Ovary (tissue), 9 donors: ENCODE measurements around the gene TMPRSS13. TPM values are rescaled to one million over a fixed set of nuclear protein-coding genes. Genes with fewer than 3 reads are reported as not detected.

Experiments
- DNase-seq, 5 donors: peaks; one replicate each; pipeline ENCODE4 v3.0.0-alpha.2; 2019 to 2020
- H3K27ac ChIP-seq, 2 donors: fragments of 200-600 bp; one replicate each; pipeline versions ENCODE4 v1.5.1 to v1.8.0; 2019 to 2022
- H3K27me3 ChIP-seq: fragments of 200-600 bp; one replicate; pipeline ENCODE4 v1.8.0; 2022
- H3K36me3 ChIP-seq: fragments of 200-600 bp; sonication (generic); one replicate; pipeline ENCODE4 v1.5.1; 2019
- H3K4me1 ChIP-seq: one replicate; pipeline ENCODE4 v1.8.1; 2013; ENCODE audit warnings: mild to moderate bottlenecking, moderate library complexity; ENCODE audit not compliant: insufficient read depth
- H3K4me3 ChIP-seq: fragments of 200-600 bp; sonication (generic); one replicate; pipeline ENCODE4 v1.5.1; 2017
- H3K9me3 ChIP-seq, 2 donors: fragments of 200-600 bp in 1 of 2; sonication (generic) in 1 of 2; one replicate each; pipeline versions ENCODE4 v1.5.1 to v1.8.1; 2013 to 2019; ENCODE audit warnings: mild to moderate bottlenecking in 1 of 2, moderate library complexity in 1 of 2
- EP300 ChIP-seq: sonication (generic); formaldehyde crosslinking; IDR thresholded peaks from one replicate; pipeline ENCODE4 v1.6.1; 2017; ENCODE audit warnings: antibody characterized with exemption
- POLR2A ChIP-seq: fragments of 450-650 bp; IDR thresholded peaks from one replicate; pipeline ENCODE4 v1.6.1; 2017; ENCODE audit warnings: antibody characterized with exemption, mild to moderate bottlenecking, moderate library complexity
- WGBS, 3 donors: extraction: QIAGEN DNeasy Blood & Tissue Kit in 1 of 3; methylation state at CpG; one replicate each; pipeline versions ENCODE4 v1.1.5 to v1.1.7; 2013 to 2017; 5-methylcytosine and 5-hydroxymethylcytosine counted together
- intact Hi-C, 4 donors: fragments of 100-400 bp; cut with DNase I; formaldehyde crosslinking; loops; one replicate each; pipeline versions ENCODE4 v1.11.0 to v1.15.1; 2022 to 2023
- polyA plus RNA-seq, 2 donors: library from polyadenylated mRNA; stranded (reverse); fragments of 200-250 nt in 1 of 2; fragments of 350-450 nt in 1 of 2; fragmentation: Illumina TruSeq in 1 of 2; extraction: RNeasy Lipid Tissue Mini Kit (QIAGEN cat#74804) in 1 of 2; gene quantifications; one replicate each; pipeline ENCODE4 v1.2.3, GENCODE V29; 2013 to 2014
- total RNA-seq, 7 donors: library from RNA; depleted of rRNA in 2 of 7; stranded (reverse); fragments of >200 nt in 2 of 7; fragmentation: NEBNext Ultra II Directional in 3 of 7; extraction: Animal tissue kit (Norgen Biotek cat#: 25700) in 3 of 7; gene quantifications; one replicate each; pipeline versions ENCODE4 v1.1.0 to v1.2.4, GENCODE V29; 2016 to 2023
- TF ChIP-seq, protein P1 (sequence below), 3 donors: fragments of 450-650 bp in 2 of 3; fragments of 200-600 bp in 1 of 3; IDR thresholded peaks; one replicate each; pipeline versions ENCODE4 v1.5.1 to v1.8.0; 2016 to 2022; ENCODE audit warnings: antibody characterized with exemption in 3 of 3, mild to moderate bottlenecking in 1 of 3
- donor health status: DM: no; HTN: no; CAD: no; lungs with moderate emphysema.
- donor health status: DM: no; HTN: no; CAD: no.
- donor health status: Bipolar disorder and iron deficiency.
- donor health status: DM: yes; HTN: yes; CAD: no.
- donor health status: DM: no; HTN: no; CAD: no.
- donor health status: DM: yes; HTN: yes; CAD: no.

Gene TMPRSS13
- total and polyA plus RNA-seq, 9 donors: 0.05 to 2.0 (median 0.22) TPM; not detected in 2

DNA sequence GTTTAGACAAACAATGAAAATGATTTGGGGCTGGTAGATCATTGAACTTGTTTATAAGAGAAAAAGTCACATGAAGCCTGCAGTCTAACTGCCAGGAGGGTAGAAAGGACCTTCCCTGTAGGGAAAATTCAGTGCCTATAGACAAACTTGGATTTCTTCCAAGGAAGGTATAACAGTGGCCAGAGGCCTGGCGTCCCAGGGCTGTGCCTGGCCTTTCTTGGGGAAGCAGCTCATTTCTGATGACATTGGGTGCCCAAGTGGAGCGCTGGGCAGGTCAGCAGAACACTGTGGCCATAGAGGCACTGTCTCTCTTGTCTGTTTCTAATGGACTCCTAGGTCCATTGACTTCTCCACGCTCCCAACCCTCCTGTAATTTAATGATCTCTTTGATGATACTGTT, 46.1 kb downstream of the TMPRSS13 start:
- Histone ChIP-seq H3K4me1 (peaks cover 18% of the 10 kb centered on the region), H3K36me3 (no peaks in the 10 kb centered on the region), H3K9me3 (no peaks in the 10 kb centered on the region), H3K27me3 (no peaks in the 10 kb centered on the region), H3K4me3 (no peak overlapping the region), H3K27ac (no peak overlapping the region)
- TF ChIP-seq, protein P1, sequence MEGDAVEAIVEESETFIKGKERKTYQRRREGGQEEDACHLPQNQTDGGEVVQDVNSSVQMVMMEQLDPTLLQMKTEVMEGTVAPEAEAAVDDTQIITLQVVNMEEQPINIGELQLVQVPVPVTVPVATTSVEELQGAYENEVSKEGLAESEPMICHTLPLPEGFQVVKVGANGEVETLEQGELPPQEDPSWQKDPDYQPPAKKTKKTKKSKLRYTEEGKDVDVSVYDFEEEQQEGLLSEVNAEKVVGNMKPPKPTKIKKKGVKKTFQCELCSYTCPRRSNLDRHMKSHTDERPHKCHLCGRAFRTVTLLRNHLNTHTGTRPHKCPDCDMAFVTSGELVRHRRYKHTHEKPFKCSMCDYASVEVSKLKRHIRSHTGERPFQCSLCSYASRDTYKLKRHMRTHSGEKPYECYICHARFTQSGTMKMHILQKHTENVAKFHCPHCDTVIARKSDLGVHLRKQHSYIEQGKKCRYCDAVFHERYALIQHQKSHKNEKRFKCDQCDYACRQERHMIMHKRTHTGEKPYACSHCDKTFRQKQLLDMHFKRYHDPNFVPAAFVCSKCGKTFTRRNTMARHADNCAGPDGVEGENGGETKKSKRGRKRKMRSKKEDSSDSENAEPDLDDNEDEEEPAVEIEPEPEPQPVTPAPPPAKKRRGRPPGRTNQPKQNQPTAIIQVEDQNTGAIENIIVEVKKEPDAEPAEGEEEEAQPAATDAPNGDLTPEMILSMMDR (IDR thresholded peaks at IDR 0.05): no peak
- TF ChIP-seq POLR2A (no peak), EP300 (no peak)
- 92 to 94% (median 93%) methylated on average over 3 of the region's 3 CpGs for WGBS, 3 donors
- no peak for DNase-seq
- intact Hi-C loops: no loop called here

DNA sequence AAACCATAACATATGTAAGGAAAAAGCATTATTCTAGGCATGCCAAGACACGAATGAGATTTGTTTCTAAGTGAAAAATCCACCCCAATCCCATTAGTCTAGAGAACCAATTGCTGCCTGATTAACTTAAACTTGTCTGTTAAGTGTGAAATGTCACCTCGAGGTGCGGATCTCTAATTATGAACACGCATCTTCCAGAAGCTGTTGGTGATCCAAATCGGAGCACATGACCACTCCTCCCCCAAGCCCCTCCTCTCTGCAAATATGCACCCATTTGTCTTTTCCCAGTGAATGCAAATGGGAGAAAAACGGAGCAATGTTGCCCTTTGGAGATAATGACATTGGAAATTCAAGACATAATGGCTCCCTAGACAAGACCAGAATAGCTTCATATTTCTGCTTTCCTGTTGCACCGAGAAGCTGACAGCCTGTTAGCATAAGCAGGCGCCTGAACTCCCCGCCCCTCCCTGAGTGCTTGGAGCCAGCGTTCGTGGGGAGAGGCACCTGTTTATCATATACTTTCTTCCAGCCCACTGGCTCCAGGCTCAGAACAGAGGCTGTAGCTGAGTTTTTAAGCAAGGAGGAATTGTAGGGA, 46.8 kb downstream of the TMPRSS13 start:
- TF ChIP-seq, protein P1 (IDR thresholded peaks at IDR 0.05): no peak
- no peak for TF ChIP-seq POLR2A
- Histone ChIP-seq H3K36me3 (no peaks in the 10 kb centered on the region), H3K9me3 (no peaks in the 10 kb centered on the region), H3K27me3 (no peaks in the 10 kb centered on the region), H3K27ac (no peak overlapping the region), H3K4me3 (no peak overlapping the region), H3K4me1 (peaks cover 19% of the 10 kb centered on the region)
- intact Hi-C loops: no loop called here
- 53 to 66% (median 57%) methylated on average over 11 of the region's 11 CpGs for WGBS, 3 donors
- no peak for DNase-seq

DNA sequence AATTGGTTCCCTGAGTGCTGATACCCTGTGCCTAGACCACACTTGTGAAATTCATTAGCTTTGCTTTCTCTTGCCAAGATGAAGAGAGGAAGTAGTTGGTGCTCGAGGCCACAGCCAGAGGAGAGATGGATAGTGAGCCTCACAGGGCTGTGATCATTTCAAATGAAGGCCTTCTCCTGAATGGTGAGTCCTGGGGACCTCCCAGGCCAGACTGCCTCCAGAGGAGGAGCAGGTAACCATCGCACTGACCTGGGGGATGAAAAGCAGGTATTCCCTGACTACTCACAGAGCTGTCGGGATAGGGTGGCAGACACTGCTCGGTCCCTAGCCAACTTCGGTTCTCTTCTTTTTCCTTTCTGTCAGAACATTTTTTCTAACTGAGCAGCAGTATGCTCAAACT, 48.0 kb downstream of the TMPRSS13 start:
- H3K4me1 ChIP-seq: peaks cover 14% of the 10 kb centered on the region
- H3K9me3 ChIP-seq: no peaks in the 10 kb centered on the region
- no peaks in the 10 kb centered on the region for H3K36me3 ChIP-seq
- no peak overlapping the region for H3K27ac ChIP-seq
- H3K27me3 ChIP-seq: no peaks in the 10 kb centered on the region
- no peak for DNase-seq
- intact Hi-C loops: no loop called here
- TF ChIP-seq, protein P1 (IDR thresholded peaks at IDR 0.05): no peak
- TF ChIP-seq POLR2A: no peak
- TF ChIP-seq EP300: no peak
- 80 to 89% (median 88%) methylated on average over 5 of the region's 5 CpGs for WGBS, 3 donors
- H3K4me3 ChIP-seq: no peak overlapping the region

DNA sequence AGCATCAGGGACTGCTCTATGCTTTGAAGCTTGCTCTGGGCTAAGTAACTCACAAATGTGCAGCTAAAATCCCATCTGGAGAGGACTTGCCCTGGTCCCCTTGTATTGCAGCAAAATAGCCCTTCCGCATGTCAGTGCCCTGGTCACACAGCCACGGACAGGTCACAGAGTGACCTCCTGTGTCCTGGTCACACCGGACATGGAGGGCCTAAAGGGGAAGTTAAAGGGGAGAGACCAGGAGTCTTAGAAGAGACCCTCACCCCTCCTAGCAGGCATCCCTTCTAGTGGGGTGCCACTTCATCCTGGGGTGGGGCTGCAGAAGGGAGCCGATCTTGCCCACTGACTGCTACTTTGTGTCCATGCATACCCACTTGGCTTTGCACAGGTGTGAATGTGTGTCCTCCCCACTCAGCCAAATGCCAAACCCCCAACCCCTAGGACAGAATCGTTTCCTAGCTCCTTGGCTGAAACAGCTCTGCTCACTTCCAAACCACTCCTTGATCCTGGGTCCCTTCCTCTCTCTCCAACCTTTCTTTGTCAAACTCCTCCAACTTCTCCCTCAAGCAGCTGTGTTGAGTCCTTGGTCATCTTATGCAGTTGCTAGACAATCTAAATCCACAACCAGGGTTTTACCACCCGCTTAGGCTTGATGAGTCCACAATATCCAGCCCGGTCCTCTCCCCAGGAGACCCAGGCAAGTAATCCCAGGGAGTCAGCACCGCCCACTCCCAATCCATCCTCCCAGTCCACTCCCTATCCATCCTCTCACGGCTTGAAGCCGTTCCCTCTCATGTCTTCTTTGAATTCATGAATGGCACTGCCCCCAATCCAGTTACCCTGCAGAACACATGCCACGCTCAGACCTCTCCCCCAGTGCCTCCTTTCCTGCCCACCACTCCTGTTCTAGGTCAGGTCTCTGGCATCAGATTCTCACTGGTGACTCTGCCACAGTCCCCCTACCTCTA, 49.4 kb downstream of the TMPRSS13 start:
- Histone ChIP-seq H3K4me1 (peaks cover 12% of the 10 kb centered on the region), H3K9me3 (no peaks in the 10 kb centered on the region), H3K36me3 (no peaks in the 10 kb centered on the region), H3K27ac (no peak overlapping the region), H3K27me3 (no peaks in the 10 kb centered on the region), H3K4me3 (no peak overlapping the region)
- intact Hi-C loops: no loop called here
- DNase-seq: no peak
- no peak for TF ChIP-seq EP300
- TF ChIP-seq, protein P1 (IDR thresholded peaks at IDR 0.05): no peak
- TF ChIP-seq POLR2A: no peak
- WGBS, 3 donors: 87 to 93% (median 88%) methylated on average over 11 of the region's 11 CpGs
